Stimulated activated CD8-positive, alpha-beta memory T cell treated with anti-CD3 and anti-CD28 coated beads, Interleukin-2, amount 100 ng/mL, for 1 hour (primary cell): ENCODE results near the gene CEP192.

Experiments
- DNase-seq, 2 donors: peaks; one replicate each; pipeline ENCODE4 v3.0.0-alpha.2; 2020; ENCODE audit warnings: low read depth in 2 of 2

Gene CEP192

GRCh38 chr18:13138420-13139139 lies 147.4 kb downstream of the CEP192 start:
- DNase-seq = no peak

- no peak for DNase-seq
These were observed 148.8 kb downstream of the CEP192 start for GRCh38 chr18:13139885-13140450.

- DNase-seq = no peak
These were observed 150.0 kb downstream of the CEP192 start for GRCh38 chr18:13141209-13141608.

DNA sequence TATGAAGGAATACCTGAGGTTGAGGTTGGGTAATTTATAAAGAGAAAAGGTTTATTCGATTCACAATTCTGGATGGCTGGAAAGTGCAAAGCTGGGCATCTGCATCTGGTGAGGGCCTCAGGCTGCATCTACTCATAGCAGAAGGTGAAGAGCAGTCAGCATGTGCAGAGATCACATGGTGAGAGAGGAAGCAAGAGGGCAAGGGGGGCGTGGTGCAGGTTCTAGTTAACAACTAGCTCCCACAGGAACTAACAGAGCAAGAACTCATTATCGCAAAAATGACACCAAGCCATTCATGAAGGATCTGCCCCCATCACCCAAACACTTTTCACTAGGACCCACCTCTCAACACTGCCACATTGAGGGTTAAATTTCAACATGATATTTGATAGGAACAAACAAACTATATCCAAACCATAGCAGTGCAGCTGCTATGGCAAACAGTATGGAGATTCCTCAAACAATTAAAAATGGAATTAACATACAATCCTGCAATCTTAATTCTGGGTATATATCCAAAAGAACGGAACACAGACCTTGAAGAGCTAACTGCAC lies 154.6 kb downstream of the CEP192 start:
- no peak for DNase-seq

GRCh38 chr18:13147130-13147529 lies 156.0 kb downstream of the CEP192 start:
- DNase-seq = no peak

GRCh38 chr18:13151656-13152055 lies 160.5 kb downstream of the CEP192 start:
- DNase-seq = no peak

- DNase-seq = no peak
These were observed 167.3 kb downstream of the CEP192 start for GRCh38 chr18:13158428-13158827.

GRCh38 chr18:13159579-13159978 lies 168.4 kb downstream of the CEP192 start:
- DNase-seq = no peak

DNA sequence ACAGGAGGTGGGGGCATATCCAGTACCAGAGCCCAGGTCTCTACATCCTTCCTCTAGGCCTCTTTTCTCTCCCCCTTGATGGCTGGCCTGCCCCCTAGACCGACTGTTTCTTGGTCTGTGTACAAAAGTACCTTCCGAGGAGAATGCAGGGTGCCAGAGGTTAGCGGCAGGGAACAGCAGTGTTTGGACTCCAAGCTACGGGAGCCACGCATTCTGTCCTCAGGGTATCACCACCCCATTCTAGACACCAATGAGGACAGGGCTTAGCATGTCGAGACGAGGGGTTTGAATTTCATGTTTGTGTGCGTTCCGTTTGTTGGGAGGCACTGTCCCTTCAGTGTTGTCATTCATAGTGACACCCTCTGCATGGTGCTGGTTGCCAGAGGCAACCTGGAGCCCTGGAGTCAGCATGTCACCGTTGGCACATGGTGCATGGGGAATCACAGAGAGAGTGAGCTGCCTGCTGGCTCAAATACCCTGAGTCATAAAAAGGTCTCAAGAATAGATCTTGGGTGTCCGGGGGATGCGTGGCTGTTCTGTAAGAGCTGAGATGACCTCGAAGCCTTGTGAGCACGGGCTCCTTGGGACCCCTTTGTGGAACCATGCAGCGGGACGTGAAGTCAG lies 170.2 kb downstream of the CEP192 start:
- no peak for DNase-seq

DNA sequence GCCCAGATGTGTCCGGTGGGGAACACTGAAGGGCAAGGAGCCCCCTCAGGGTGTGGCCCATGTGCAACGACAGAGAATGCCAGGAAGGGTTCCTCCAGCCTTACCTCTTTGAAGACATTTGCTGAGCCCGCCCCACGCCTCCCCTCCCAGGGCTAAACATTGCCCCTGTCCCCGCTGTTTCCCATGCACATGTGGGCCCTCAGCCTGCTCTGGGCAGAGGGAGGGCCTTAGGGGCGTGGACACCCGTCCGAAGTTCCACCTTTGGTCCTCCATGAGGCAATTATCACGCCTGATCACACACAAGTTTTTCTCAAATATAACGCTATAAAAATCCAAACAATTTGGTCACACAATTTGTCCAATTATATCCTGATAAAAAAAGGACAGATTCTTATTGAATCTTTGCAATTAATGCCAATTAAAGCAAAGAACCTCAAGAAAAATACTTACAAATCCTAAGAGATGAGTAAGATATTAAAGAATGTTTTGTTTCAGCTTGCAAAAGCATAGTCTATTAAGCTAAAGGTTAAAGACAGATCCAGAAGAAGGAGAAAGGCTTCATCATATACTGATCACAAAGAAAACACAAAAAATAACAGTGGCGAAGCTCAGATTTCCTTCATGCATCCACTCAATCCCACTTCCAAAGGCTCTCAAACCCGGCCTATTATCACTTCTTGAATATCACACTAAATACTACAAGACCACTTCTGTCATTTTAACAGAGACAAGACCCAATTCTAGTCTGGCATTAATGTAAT lies 172.2 kb downstream of the CEP192 start:
- DNase-seq = no peak

GRCh38 chr18:13164406-13164805 lies 173.2 kb downstream of the CEP192 start:
- DNase-seq = no peak

DNA sequence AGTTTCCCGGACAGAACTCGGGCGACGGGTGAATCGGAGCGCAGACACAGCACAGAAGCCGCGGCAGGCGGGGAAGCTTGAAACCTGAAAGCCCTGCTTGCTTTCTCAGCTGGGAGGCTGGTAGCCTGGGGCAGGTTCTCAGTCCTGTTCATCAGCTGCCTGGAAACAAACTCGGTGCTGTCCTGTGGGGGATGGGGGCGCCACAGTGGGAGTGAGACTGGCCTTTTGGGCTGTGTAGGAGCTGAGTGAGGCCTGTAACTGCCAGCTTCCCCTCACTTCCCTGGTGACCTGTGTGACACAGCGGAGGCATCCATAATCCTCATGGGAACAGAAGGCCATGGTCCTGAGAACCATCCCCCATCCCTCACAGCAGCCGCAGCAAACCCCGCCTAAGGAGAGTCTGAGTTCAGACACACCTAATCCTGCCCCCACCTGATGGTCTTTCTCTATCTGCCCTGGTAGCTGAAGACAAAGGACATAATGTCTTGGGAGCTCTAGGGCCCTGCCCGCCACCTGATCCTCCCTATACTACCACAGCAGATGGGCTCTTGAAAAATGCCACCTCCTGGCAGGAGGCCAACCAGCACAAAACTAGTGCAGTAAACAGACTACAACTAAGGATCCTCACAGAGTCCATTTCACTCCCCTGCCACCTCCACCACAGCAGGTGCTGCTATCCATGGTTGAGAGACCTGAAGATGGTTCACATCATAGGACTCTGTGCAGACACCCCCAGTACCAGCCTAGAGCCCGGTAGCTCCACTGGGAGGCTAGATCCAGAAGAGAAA lies 174.7 kb downstream of the CEP192 start:
- DNase-seq = no peak

DNA sequence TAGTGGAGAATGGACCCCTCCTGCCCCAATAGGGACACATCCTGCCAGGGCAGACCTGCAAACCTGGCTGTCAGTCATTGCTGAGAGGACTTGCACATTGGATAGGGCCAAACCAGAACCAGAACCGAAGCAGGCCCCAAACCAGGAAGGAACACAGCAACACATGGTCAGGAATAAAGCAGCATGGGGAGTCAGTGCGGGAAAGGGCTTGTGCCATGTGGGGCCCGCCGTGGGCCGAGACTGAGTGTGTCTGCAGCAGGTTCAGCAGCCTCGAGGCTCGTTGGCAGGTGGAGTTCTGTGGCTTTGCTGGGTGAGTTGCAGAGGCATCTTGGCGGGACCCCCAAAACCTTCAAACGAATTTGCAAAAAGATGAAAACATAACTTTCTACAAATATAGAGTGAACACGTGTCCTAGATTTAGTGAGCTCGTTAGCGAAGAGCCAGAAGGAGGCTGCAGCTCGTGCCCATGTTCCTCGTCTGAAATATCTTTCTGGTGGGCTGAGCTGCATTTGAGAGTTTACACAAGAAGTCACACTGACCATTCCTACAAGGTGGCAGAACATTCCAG lies 182.5 kb downstream of the CEP192 start:
- DNase-seq = no peak
